ENCODE measurements around the gene KLF12.

KLF12 gene

GRCh38 chr13:74101436-74101835 is 32.8 kb downstream of the KLF12 start:
- Histone ChIP-seq H3K4me3 (ENCODE audit: insufficient read depth, low read length, poor library complexity, severe bottlenecking) (no peak overlapping the region), H3K36me3 (ENCODE audit: low read length) (no peaks in the 10 kb centered on the region), H3K9me3 (ENCODE audit: insufficient read depth, low read length) (no peaks in the 10 kb centered on the region), H3K27ac (ENCODE audit: low read depth, low read length) (no peak overlapping the region), H3K4me2 (ENCODE audit: low read depth, low read length, poor library complexity, severe bottlenecking) (no peak overlapping the region), H2AFZ (ENCODE audit: low read depth, low read length, severe bottlenecking) (no peak overlapping the region), H3F3A (ENCODE audit: insufficient read depth) (no peaks in the 10 kb centered on the region), H3K9ac (ENCODE audit: low read length) (no peak overlapping the region), H3K79me2 (ENCODE audit: insufficient read depth, low read length) (peaks cover 10% of the 10 kb centered on the region; the same call in 1 of the 2 replicates), H4K20me1 (ENCODE audit: low read depth, low read length) (peaks cover 6% of the 10 kb centered on the region; the same call in 1 of the 2 replicates), H3K9me2 (replicated peaks; ENCODE audit: insufficient read depth, low read length) (no peaks in the 10 kb centered on the region), H3K27me3 (ENCODE audit: low read length) (no peaks in the 10 kb centered on the region)
- TF ChIP-seq CTCF (IDR thresholded peaks at IDR 0.05; ENCODE audit: insufficient read depth, low read length, poor library complexity, severe bottlenecking) (no peak), EZH2phosphoT487 (conservative IDR thresholded peaks at IDR 0.05; ENCODE audit: low read length) (no peak)

- Histone ChIP-seq H3K27ac (ENCODE audit: low read depth, low read length) (no peak overlapping the region), H2AFZ (ENCODE audit: low read depth, low read length, severe bottlenecking) (no peak overlapping the region), H3K9me2 (replicated peaks; ENCODE audit: insufficient read depth, low read length) (no peaks in the 10 kb centered on the region), H4K20me1 (ENCODE audit: low read depth, low read length) (peaks cover 10% of the 10 kb centered on the region), H3K79me2 (ENCODE audit: insufficient read depth, low read length) (peaks cover 10% of the 10 kb centered on the region; the same call in 1 of the 2 replicates), H3K9ac (ENCODE audit: low read length) (no peak overlapping the region), H3K36me3 (ENCODE audit: low read length) (no peaks in the 10 kb centered on the region), H3K4me2 (ENCODE audit: low read depth, low read length, poor library complexity, severe bottlenecking) (no peak overlapping the region), H3K27me3 (ENCODE audit: low read length) (no peaks in the 10 kb centered on the region), H3K4me3 (ENCODE audit: insufficient read depth, low read length, poor library complexity, severe bottlenecking) (no peak overlapping the region), H3K9me3 (ENCODE audit: insufficient read depth, low read length) (no peaks in the 10 kb centered on the region), H3F3A (ENCODE audit: insufficient read depth) (0 out of 2 replicates have a peak, but pooled peaks cover 3% of the 10 kb centered on the region)
- TF ChIP-seq EZH2phosphoT487 (conservative IDR thresholded peaks at IDR 0.05; ENCODE audit: low read length) (no peak), CTCF (IDR thresholded peaks at IDR 0.05; ENCODE audit: insufficient read depth, low read length, poor library complexity, severe bottlenecking) (no peak)
Measured at GRCh38 chr13:74098077-74098476, 36.1 kb downstream of the KLF12 start.

- peaks cover 12% of the 10 kb centered on the region for H4K20me1 ChIP-seq (ENCODE audit: low read depth, low read length)
- H3K36me3 ChIP-seq (ENCODE audit: low read length): no peaks in the 10 kb centered on the region
- no peaks in the 10 kb centered on the region for H3K9me2 ChIP-seq (replicated peaks; ENCODE audit: insufficient read depth, low read length)
- peaks cover 10% of the 10 kb centered on the region; the same call in 1 of the 2 replicates for H3K79me2 ChIP-seq (ENCODE audit: insufficient read depth, low read length)
- no peak overlapping the region for H3K4me3 ChIP-seq (ENCODE audit: insufficient read depth, low read length, poor library complexity, severe bottlenecking)
- 0 out of 2 replicates have a peak, but pooled peaks cover 5% of the 10 kb centered on the region for H3F3A ChIP-seq (ENCODE audit: insufficient read depth)
- H3K27ac ChIP-seq (ENCODE audit: low read depth, low read length): no peak overlapping the region
- no peak for TF ChIP-seq CTCF (IDR thresholded peaks at IDR 0.05; ENCODE audit: insufficient read depth, low read length, poor library complexity, severe bottlenecking)
- TF ChIP-seq EZH2phosphoT487 (conservative IDR thresholded peaks at IDR 0.05; ENCODE audit: low read length): no peak
- H3K4me2 ChIP-seq (ENCODE audit: low read depth, low read length, poor library complexity, severe bottlenecking): no peak overlapping the region
- no peaks in the 10 kb centered on the region for H3K9me3 ChIP-seq (ENCODE audit: insufficient read depth, low read length)
- H2AFZ ChIP-seq (ENCODE audit: low read depth, low read length, severe bottlenecking): no peak overlapping the region
- no peak overlapping the region for H3K9ac ChIP-seq (ENCODE audit: low read length)
- H3K27me3 ChIP-seq (ENCODE audit: low read length): no peaks in the 10 kb centered on the region
Measured at GRCh38 chr13:74097116-74097515, 37.1 kb downstream of the KLF12 start.

Measured in SU-DHL-6 (cell line).